ENCODE results near the gene HMX2. TPM values are rescaled to one million over a fixed set of nuclear protein-coding genes. Genes with fewer than 3 reads are reported as not detected.

HMX2 gene
- total RNA-seq, 1 experiment from 2014 or later = not detected

DNA sequence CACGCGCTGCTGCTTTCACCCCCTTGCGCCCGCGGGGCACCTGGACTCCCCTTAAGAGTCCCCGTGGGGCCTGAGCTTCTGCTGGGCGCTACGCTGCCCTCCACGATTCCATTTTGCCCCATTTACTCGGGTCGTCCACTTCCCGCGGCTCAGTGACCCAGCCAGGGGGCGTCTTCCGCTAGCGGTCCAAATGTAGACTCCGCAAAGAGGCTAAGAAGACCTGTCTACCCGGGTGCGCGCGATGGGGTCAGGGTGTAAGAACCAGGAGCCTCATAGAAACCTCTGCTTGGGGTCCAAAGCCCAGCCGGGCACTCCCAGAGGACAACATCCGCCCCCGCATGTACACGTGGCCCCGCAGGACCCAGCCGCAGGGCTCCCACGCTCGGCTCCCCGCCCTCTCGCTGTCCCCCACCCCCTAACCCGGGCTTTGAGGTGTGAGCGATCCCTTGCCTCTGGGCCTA, 5.2 kb upstream of the HMX2 start:
- H4K20me1 ChIP-seq (ENCODE audit: insufficient read depth) = no peaks in the 10 kb centered on the region
- ATAC-seq (no peak), DNase-seq (ENCODE audit: low read depth, low spot score) (no peak)
- ChIA-PET RAD21 (ENCODE audit: low non-redundant PET in 1 of 2, low total read pairs in 2 of 2, uncharacterized antibody in 2 of 2, unreplicated experiment in 2 of 2) (no interaction called here), CTCF (no interaction called here), POLR2A (no interaction called here)
- no peaks in the 10 kb centered on the region for H3K27me3 ChIP-seq (ENCODE audit: insufficient read depth, low read length)
- no peak overlapping the region for H3K27ac ChIP-seq (ENCODE audit: low read depth, low read length)
- intact Hi-C loops (cut with micrococcal nuclease) = no loop called here
- H3K9me2 ChIP-seq (ENCODE audit: insufficient read depth) = no peaks in the 10 kb centered on the region
- no peak overlapping the region for H3K4me2 ChIP-seq (ENCODE audit: low read length)
- no peaks in the 10 kb centered on the region for H3K36me3 ChIP-seq (ENCODE audit: control insufficient read depth in 1 of 2, insufficient read depth in 2 of 2, low read length in 2 of 2)
- H3K4me1 ChIP-seq (ENCODE audit: control insufficient read depth in 1 of 2, insufficient read depth in 2 of 2, low read length in 2 of 2) = peaks cover 5 to 8% of the 10 kb centered on the region in 2 experiments; a peak in 1 of 4 replicates
- no peaks in the 10 kb centered on the region for H3K79me2 ChIP-seq (ENCODE audit: insufficient read depth, low read length)
- H3K4me3 ChIP-seq (replicated peaks in 1 of 2; ENCODE audit: low read depth in 1 of 2, low read length in 2 of 2) = no peak overlapping the region
- H2AFZ ChIP-seq (ENCODE audit: low read depth, low read length, poor library complexity, severe bottlenecking) = no peak overlapping the region
- no peak overlapping the region for H3K9ac ChIP-seq (ENCODE audit: low read length)
- no TSS peak for BruUV-seq (replicated peaks)
- no peak for TF ChIP-seq ATF3 (IDR thresholded peaks at IDR 0.05)
- no peak for TF ChIP-seq ZFX (IDR thresholded peaks at IDR 0.05)
- no peak for TF ChIP-seq CTCF (IDR thresholded peaks at IDR 0.05 in 2 of 3, conservative IDR thresholded peaks at IDR 0.05 in 1 of 3; ENCODE audit: borderline replicate concordance in 1 of 3, insufficient read depth in 1 of 3, low read depth in 2 of 3, low read length in 2 of 3)
- TF ChIP-seq SP1 (IDR thresholded peaks at IDR 0.05; ENCODE audit: low read depth) = no peak
- no peak for TF ChIP-seq JUND (IDR thresholded peaks at IDR 0.05)
- TF ChIP-seq YY1 (IDR thresholded peaks at IDR 0.05; ENCODE audit: extremely low read depth, insufficient replicate concordance, low read depth, low read length) = no peak
- TF ChIP-seq CBX3 (IDR thresholded peaks at IDR 0.05; ENCODE audit: low read depth) = no peak
- no peak for TF ChIP-seq ZBTB33 (IDR thresholded peaks at IDR 0.05; ENCODE audit: extremely low read depth, insufficient replicate concordance, low read length)
- TF ChIP-seq ZNF274 (IDR thresholded peaks at IDR 0.05; ENCODE audit: low read depth, low read length) = no peak
- no peak for TF ChIP-seq REST (IDR thresholded peaks at IDR 0.05; ENCODE audit: low read depth)
- no peaks in the 10 kb centered on the region for H3K9me3 ChIP-seq (ENCODE audit: control insufficient read depth in 1 of 2, insufficient read depth in 1 of 2, low read depth in 1 of 2, low read length in 2 of 2)
